ENCODE results near the gene CACNA1I.

CACNA1I gene

DNA sequence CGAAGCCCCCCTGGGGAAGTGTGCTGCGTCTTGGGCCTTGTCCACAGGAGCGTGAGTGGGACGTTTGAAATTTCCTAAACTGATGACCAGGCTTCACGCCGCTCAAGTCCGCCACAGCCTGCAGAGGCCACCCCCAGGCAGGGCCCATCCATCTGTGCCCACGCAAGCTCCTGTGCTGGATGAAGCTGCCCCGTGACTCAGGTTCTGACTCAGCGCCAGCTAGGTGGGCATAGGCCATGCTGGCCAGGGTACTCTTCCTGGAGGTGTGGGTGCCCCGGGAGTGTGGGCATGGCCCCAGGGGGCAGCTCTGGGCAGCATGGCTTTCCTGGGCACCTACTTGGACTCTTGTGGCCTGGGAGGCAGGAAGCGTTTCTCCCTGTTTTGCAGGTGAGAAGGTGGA, 134.8 kb downstream of the CACNA1I start:
- no peak for DNase-seq

DNA sequence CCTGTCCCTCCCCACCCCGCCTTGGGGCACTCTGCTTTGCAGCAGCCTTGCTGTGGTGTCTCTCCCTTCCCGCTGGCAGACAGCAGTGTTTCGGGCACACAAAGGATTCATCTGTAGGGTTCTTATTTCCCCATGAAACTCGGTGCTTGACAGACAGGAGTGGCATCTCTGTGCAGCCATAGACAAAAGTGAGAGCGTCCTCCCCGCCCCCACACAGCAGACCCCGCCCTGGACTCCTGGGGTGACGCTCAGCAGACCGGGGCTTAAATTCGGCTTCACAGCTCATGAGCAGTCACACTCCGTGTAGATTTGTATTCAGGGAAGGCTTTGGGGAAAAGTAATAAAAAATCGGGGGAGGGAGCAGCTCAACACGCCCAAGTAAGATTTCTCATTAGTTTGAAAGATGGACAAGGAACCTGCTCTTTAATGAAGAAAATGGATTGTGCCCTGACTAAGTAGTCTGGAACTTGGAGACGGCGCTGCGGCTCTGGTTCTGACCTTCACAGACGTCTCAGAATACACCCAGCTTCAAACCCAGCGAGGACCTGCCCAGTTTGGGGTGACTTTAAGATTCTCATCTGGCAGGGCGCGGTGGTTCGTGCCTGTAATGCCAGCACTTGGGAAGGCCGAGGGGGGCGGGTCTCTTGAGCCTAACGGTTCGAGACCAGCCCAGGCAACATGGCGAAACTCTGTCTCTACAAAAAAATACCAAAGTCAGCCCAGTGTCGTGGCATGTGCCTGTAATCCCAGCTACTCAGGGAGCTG, 136.0 kb downstream of the CACNA1I start:
- no peak for DNase-seq

DNA sequence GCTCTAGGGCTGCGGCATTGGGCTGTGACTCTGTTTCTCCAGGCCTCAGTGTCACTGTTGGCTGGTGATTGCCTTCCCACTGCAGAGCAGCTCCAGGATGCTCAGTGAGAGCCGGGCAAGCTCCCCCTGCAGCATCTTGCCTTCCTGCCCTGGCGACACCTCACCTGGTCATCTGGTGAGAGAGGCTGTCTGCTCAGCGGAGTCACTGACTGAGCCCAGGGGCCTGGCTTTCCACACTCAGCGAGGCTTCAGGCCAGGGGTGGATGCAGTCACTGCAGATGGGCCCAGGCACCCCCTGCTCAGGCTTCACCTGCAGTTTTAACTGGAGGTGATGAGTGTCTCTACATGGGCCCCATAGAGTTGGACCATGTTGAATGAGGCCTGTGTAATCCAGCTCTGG, 136.8 kb downstream of the CACNA1I start:
- no peak for DNase-seq

DNA sequence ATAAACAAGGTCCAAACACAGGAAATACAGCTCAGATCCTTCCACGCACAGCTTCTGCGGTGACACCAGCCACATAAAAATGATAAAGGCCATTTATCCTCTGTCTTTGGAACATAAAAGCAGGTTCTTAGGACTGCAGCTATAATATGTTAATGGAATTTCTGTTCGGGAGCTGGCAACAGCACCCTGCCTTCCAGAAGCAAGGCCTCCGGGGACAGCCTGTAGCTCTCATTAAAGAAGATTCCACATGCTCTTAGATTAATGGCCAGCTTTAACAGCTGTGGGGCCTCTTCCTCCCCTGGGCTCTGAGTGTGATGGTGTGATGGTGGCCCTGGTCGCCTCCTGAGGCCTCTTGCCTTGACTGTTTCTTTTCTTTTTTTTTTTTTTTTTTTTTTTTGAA, 137.3 kb downstream of the CACNA1I start:
- DNase-seq: no peak

DNA sequence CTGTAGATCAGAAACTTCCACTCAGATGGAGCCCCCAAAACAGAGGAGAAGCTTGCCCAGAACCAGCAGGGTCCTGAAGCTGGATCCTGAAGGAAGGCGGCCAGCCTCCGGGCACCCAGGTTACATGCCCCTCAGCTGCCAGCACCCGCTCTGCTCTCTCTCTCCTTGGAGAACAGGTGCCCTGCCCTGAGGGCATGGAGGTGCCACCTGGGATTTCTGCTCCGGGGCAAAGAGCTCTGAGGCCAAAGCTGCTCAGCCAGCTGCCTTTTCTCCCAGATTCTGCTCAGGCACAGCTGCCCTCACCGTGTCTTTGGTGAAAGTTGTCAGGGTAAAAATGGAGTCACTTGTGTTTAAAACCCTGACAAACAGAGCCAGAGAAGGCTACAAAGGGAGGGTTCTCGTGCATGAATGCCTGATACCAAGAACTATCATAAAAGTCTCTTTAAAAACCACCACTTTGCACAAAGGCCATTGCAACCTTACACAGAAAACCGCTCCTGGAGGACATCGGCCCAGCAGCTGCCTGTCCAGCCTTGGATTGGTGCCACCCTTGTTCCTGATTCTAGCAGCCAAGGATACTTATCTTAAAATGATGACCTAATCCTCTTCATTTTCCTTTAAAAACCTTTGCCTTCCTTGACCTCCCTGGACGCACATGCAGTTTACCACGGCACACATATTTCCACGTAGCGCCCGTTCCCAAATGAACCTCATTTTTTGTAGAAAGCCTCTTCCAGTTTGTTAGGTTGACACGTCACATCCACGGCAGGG, 140.0 kb downstream of the CACNA1I start:
- DNase-seq: no peak

DNA sequence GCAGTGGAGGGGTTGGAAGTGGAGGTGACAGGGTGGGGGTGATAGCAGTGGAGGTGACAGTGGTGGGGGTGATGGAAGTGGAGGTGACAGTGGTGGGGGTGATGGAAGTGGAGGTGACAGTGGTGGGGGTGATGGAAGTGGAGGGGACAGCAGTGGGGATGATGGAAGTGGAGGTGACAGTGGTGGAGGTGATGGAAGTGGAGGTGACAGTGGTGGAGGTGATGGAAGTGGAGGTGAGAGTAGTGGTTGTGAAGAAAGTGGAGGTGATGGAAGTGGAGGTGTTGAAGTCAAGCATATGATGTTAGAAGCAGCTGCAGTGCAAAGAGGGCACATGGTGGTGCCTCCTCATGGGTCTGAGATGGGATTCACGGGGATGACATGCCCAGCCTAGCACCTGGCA, 141.5 kb downstream of the CACNA1I start:
- DNase-seq: no peak

DNA sequence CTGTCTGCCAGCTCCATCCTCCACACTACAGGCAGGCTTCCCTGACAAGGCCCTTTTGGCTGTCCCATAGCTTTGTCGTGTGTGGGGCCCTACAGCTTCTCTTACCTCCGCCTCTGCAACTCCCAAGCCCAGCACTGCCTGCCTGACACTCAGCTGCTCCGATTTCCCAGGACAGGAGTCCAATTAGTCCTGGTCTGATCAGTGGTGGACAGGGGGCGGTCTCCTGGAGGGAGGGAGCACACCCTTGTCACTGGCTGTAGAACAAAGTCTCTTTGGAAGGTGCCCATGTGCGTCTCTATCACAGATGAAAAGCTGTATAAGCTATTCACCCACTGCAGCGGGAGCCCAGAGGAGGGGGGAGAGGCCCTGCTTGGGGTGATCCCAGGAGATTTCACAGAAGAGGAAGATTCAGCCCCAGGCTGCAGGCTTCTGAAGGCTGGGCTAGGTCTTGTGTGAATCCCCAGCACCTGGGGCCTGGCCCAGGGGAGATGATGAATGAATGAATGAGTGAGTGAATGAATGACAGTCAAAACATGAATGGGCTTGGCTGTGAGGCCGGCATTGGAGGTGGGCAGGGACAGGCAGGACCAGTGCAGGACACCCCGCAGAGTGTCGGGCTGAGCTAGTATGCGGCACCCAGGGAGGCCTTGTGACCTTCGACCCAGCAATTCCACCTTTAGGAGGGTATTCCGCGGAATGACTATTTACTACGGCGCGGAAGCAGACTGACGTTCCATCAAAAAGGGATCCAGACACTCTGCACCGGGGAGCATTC, 142.4 kb downstream of the CACNA1I start:
- no peak for DNase-seq

DNA sequence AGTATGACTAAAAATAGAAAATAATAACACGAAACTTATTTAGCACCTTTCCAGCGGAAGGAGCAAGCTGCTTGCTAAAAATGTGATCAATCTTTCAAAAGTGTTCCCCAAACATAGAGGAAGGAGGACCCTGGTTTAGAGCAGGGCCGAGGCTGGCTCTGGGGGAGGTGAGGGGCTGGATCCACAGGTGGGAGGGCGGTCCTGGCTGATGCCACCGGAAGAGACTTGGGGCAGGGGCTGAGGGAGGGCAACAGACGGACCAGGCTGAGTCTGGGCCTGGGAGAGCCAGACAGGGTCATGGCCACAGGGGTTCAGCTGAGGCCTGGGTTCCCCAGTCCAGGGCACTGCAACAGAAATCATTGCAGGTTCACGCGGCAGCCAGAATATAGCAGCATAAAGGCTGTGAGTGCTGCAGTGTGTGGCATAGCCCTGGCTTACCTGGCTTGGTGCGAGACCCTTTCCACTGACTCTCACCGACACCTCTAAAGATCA, 143.3 kb downstream of the CACNA1I start:
- no peak for DNase-seq

DNA sequence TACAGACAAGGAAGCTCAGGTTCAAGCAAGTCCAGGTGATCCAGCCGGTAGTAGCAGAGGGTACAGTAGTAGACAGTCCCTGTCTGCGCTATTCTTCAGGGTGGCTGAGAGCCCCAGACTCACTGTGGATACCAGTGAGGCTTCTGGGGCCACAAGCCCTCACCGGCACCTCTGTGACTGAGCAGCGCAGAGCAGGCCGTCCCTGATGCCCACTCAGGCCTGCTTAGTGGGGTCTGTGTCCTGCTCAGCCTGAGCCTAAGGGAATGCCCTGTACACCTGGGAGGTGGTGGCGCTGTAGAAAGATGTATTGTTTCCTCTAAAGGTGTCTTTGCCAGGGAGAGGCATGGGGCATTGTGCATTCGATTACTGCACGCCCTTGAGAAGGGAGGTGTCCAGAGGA, 143.8 kb downstream of the CACNA1I start:
- no peak for DNase-seq

DNA sequence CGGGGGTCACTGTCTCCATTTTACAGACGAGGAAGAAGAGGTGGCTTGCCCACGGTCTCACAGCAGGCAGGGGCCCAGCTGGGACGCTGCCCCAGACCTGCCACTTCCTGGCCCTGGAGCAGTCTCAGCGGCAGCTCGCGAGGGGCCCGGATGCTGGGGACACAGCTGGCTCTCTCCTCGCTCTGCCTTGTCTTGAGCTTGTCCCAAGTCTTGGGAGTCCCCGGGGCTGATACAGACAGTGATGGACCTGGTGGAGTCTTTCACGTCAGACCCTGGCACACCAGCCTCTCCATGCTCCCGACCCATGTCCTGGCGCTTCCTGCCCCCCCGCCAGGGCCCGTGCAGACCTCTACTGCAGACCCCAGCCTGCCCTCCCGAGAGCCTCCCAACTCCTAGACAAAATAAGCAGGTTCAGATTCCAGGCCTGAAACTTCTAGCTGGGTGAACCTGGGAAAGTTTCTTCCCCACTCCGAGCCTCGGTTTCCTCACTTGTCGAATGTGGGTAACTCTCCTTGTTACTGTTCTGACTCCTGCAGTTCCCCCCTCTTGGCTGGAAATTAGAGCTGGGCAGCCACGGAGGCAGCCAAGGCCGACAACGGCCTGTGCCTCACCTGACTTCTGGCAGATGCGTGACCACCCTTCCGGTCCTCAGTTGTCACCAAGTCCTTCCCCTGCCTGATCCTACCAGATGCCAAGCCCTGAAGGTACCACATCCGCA, 145.4 kb downstream of the CACNA1I start:
- DNase-seq: no peak

DNA sequence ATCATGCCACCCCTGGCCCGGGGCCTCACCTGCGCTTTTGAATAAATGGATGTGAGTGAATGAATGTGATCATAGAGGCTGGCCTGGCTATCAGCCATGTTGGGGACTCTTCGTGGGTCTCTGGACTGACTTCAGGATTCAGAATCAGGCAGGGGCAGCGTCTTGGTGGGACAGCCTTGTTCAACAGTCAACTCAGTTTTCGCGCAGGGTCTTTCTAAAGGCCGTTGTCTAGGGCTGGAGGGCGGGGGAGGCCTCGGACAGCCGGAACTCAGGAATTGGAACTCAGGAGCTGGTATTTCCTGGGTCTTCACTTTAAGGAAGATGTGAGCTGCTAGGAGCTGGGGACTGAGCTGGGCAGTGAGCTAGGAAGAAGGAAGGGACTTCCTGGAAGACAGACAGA, 146.0 kb downstream of the CACNA1I start:
- no peak for DNase-seq

DNA sequence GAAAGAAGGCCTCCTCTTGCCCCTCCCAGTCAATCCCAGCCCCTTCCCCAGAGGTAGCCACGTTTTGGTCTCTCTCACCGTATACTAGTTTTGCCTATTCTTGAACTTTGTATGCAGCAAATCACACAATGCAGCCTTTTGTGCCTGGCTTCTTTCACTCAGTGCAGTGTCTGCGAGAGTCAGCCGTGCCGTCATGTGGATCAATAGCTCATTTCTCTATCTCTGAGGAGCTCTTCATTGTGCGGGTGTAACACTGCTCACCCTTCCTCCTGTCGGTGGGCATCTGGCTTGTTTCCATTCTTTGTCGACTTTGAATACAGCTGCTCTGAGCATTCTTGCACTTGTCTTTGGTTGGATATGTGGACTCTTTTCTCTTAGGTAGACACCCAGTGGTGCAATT, 146.5 kb downstream of the CACNA1I start:
- DNase-seq: no peak

DNA sequence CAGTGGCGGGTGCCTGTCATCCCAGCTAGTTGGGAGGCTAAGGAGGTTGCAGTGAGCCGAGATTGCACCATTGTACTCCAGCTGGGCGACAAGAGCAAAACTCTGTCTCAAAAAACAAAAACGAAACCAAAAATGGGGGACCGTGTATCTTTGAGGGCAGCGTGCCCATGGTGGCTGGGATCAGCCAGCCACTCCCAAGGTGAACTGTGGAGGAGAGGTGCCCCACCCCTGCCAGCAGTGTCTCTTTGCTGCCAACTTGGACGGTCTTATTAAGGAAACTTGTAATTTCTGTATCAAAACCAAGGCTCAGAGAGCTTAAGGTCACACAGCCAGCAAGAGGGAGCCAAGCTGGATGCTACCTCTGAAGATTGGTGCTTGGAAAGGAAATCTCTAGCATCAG, 147.7 kb downstream of the CACNA1I start:
- no peak for DNase-seq

DNA sequence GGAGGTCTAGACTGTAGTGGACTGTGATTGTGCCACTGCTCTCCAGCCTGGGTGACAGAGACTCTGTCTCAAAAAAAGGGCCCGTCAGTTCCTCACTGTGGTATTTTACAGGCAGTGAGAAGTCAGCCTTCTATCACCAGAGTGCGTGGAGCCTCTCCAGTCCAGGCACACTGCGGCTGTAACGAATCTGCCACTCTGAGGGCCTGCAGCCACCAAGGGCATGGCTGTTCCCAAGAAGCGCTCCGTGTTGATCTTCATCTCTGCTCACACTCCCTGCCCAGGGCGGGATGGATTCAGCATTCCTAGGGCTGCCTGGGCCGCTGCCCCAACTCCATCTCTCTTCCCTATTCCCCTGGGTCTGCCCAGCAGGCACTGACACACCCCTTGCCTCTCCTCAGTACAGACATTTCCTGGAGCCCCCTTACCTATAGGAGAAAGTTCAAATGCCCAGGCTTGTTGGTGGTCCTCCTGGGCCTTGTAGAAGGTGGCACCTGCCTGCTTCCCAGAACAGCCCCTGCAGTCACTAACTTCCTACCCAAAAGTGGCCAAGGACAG, 148.4 kb downstream of the CACNA1I start:
- DNase-seq: no peak

DNA sequence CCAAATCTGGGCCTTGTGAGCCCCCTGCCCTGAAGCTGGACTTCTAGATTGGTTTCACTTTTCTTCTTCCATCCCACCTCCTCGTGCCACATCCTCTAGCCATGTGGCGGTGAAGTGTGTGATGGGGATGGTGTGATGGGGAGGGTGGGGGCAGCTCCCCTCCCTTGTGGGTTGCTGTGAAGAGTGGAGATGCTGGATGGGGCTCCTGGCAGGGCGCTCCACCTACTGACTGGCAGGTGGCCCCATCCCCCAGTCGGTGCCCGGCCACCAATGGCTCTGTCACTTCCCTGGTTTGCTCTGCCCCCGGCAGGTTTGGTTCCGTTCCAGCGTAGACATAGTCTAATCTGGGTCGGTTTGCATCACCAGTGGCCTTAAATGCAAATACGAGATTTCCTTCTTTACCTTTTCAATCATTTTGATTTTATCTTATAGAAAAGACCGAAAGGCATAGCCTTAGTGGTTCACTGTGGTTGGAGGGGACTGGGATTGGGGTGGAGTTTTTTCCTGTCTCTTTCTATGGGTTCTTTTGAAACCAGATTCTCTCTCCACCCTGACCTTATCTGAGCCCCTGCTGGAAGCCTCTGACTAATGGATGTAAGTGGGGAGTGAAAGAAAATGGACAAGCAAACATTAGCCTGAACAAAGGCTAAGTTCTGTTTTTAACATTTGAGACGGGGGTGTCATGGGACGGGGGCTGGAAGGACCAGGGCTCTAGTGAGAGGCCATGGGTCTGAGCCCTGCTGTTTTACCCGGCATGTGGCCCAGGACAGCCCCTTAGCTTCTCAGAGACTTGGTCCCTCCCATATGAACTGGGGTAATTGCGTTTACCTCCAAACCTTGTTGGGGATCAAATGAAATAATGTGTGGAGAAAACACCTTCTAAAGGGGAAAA, 149.3 kb downstream of the CACNA1I start:
- no peak for DNase-seq

DNA sequence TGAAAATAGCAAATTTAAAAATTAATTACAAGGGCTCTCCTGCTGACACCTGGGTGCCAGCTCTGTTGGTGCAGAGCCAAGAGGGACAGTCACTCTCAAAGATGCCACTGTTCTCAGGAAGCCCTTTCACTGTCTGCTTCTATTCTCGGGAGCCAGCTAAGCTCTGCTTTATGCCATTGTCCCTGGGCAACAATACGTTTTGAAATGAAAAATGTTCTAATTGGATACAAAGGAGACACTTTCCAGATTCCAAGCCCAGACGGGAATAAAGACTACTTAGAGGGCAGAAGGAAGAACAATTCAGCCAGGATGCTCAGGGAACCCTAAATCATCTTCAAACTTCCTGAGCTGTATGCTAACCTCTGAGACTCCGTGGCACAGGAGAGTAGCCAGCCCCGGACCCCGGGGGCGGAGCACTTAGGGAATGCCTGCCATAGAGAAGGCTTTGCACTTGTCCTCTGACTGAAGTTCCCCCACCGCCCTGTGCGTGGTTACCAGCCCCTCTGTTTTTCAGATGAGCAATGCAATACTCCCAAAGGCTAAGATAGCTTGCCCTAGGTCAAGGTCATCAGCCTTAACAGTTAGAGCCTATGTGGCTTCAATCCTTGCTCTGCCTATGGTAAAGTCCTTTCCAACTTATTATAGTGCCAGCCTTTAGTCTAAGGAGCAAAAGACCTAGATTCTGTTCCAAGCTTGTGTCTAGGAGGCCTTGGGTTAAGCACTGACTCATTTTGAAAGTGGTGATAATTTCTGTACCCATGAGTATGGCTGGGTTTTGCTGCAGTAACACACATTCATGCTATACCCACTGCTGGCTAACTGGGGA, 150.9 kb downstream of the CACNA1I start:
- no peak for DNase-seq

DNA sequence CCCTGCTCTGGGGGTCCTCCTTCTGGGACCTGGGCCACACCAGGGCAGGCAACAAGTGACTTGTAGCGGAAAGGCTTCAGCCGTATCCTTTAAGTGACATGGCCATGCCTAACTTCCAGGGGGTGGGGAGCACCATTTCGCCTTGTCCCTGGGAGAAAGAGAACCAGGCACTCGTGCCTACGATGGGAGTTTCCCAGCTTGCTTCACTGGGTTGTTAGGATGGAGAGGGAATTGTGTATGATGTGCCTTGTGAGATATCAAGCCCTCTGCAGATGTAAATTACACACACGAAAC, 151.4 kb downstream of the CACNA1I start:
- no peak for DNase-seq

DNA sequence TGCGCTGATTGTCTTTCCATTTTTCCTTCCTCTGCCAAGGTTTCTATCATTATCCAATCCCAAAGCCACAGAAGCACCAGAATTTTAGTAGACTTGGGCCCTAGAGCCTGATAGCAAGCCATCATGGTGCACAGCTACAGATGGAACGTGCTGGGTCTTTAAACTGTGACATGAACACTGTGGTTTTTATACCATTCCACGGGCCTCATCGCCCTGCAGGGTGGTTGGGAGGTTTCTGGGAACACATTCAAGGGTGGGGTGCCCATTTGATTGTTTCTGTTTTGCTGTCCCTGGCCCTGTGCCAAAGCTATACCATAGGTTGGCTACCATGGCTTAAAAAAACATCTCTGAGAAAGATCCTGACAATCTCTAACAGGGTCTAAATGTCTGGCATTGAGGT, 151.9 kb downstream of the CACNA1I start:
- DNase-seq: no peak

DNA sequence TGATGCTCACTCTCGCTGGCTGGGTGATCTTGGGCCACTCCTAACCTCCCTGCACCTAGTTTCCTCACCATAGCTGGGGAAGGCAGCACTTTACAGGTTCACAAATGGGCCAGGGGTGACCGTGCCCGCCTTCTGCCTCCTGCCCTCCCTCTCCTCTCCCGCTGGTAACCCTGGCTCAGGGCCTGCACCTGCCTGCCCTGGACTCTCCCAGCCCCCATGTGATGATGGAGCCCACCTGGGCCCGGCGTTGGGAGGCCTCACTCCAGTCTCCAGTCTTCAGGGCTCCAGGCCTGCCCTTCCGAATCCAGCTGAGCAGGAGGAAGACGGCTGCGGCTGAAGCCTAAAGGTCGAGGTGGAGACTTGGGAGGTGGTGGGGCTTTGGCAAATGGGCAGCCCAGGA, 152.9 kb downstream of the CACNA1I start:
- no peak for DNase-seq

DNA sequence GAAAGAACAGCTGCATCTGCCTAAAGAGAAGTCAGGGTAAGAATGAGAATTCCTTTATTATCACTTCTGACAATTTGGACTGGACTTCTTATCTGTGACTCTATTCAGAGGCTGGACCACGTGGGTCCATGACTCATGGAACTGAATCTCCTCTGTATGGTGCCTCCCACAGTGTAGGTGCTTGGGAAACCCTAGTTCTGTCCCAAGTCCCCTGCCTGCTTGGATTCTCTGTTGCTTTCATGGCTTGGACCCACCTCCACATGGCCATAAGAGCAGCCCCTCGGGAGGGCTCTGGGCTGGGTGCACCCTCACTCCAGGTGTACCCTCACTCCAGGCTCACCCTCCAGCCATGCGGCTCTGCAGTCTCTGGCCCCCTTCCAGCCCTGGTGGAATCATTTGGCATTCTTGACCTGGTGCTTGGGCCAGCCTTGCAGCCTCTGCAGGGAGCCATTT, 153.4 kb downstream of the CACNA1I start:
- no peak for DNase-seq

DNA sequence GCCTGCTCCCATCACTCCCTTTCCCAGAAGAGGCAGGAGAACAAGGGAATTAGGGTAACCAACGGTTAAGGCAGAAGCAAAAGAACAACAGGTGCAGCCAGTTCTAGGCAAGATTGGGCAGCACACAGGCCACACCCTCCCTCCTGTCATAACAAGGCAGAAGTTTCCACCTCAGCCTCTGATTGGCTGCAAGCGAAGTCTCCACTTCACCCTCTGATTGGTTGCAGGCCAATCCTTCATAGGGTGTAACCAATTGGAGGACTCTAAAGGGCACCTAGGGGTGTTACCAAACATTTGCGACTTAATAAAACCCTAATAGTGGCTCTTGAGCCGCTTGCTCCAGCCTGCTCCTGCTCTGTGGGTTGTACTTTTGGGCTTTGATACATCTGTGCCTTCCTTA, 153.8 kb downstream of the CACNA1I start:
- no peak for DNase-seq
